HUDEP-2 (cell line): ENCODE data around the gene TTC29.
"Not testable (repeated sequence)": the region's sequence is repeated elsewhere in the genome, so short reads cannot be mapped to it uniquely, and the experiment has no call there.

Source experiments
- DNase-seq, 76 experiments: peaks; one replicate each; lab custom pipeline; 2025; ENCODE audit not compliant: unreplicated experiment in 76 of 76; lab: John Stamatoyannopoulos, UW

TTC29 gene

GRCh38 chr4:146739182-146739581 is 206.5 kb downstream of the TTC29 start:
- no peak for DNase-seq

- peak in 1 of 76 experiments; percentile 1 for DNase-seq
Observed at GRCh38 chr4:146723519-146723918, 222.1 kb downstream of the TTC29 start.

- DNase-seq, result no peak
Observed at GRCh38 chr4:146709956-146710355, 235.7 kb downstream of the TTC29 start.

GRCh38 chr4:146699910-146700309 is 245.8 kb downstream of the TTC29 start:
- no peak for DNase-seq

- DNase-seq, result no peak
Observed at GRCh38 chr4:146674829-146675570, 270.7 kb downstream of the TTC29 start.

GRCh38 chr4:146663968-146664311 is 281.7 kb downstream of the TTC29 start:
- not testable (repeated sequence) for DNase-seq

GRCh38 chr4:146661367-146661766 is 284.3 kb downstream of the TTC29 start:
- DNase-seq, result no peak
